NCI-H128 (cell line): ENCODE results near the gene ARHGAP31.
"Not testable (repeated sequence)": the region's sequence is repeated elsewhere in the genome, so short reads cannot be mapped to it uniquely, and the experiment has no call there.

Source experiments
- DNase-seq: peaks from one replicate; lab custom pipeline; 2025; ENCODE audit not compliant: unreplicated experiment; lab: John Stamatoyannopoulos, UW

The ARHGAP31 gene

GRCh38 chr3:119293871-119294695 is at the start of gene ARHGAP31:
Gene ARHGAP31, plus strand, starts transcription at chr3:119294383. Its CDS starts 522 bp downstream, at chr3:119294905.
- DNase-seq, result no peak

GRCh38 chr3:119245778-119246177 is 48.4 kb upstream of the ARHGAP31 start:
- no peak for DNase-seq

GRCh38 chr3:119255214-119255613 is 39.0 kb upstream of the ARHGAP31 start:
- DNase-seq, result no peak

- no peak for DNase-seq
Measured at GRCh38 chr3:119257111-119257510, 37.1 kb upstream of the ARHGAP31 start.

GRCh38 chr3:119257654-119258410 is 36.4 kb upstream of the ARHGAP31 start:
- DNase-seq, result no peak

- no peak for DNase-seq
Measured at GRCh38 chr3:119258915-119259314, 35.3 kb upstream of the ARHGAP31 start.

GRCh38 chr3:119259821-119260220 is 34.4 kb upstream of the ARHGAP31 start:
- no peak for DNase-seq

GRCh38 chr3:119261055-119261454 is 33.1 kb upstream of the ARHGAP31 start:
- DNase-seq, result no peak

GRCh38 chr3:119270212-119270611 is 24.0 kb upstream of the ARHGAP31 start:
- not testable (repeated sequence) for DNase-seq

- no peak for DNase-seq
Measured at GRCh38 chr3:119276680-119277079, 17.5 kb upstream of the ARHGAP31 start.

GRCh38 chr3:119279101-119279554 is 15.1 kb upstream of the ARHGAP31 start:
- DNase-seq, result no peak

- no peak for DNase-seq
Measured at GRCh38 chr3:119279584-119280243, 14.5 kb upstream of the ARHGAP31 start.

GRCh38 chr3:119288669-119289403 is 5.3 kb upstream of the ARHGAP31 start:
- DNase-seq, result no peak

- DNase-seq, result no peak
Measured at GRCh38 chr3:119289404-119289770, 4.8 kb upstream of the ARHGAP31 start.

GRCh38 chr3:119290613-119291012 is 3.6 kb upstream of the ARHGAP31 start:
- DNase-seq, result no peak

- no peak for DNase-seq
Measured at GRCh38 chr3:119291062-119291700, 3.0 kb upstream of the ARHGAP31 start.

- no peak for DNase-seq
Measured at GRCh38 chr3:119292666-119293065, 1.5 kb upstream of the ARHGAP31 start.

GRCh38 chr3:119293105-119293870 is 895 bp upstream of the ARHGAP31 start:
- no peak for DNase-seq
